NCI-H446 treated with DMSO at 0.1 percent for 48 hours (cell line): ENCODE measurements around the gene SLFN13.
"Not testable (repeated sequence)": the region's sequence is repeated elsewhere in the genome, so short reads cannot be mapped to it uniquely, and the experiment has no call there.

Experiments used
- DNase-seq: peaks from one replicate; lab custom pipeline; 2025; lab: John Stamatoyannopoulos, UW

Gene SLFN13

DNA sequence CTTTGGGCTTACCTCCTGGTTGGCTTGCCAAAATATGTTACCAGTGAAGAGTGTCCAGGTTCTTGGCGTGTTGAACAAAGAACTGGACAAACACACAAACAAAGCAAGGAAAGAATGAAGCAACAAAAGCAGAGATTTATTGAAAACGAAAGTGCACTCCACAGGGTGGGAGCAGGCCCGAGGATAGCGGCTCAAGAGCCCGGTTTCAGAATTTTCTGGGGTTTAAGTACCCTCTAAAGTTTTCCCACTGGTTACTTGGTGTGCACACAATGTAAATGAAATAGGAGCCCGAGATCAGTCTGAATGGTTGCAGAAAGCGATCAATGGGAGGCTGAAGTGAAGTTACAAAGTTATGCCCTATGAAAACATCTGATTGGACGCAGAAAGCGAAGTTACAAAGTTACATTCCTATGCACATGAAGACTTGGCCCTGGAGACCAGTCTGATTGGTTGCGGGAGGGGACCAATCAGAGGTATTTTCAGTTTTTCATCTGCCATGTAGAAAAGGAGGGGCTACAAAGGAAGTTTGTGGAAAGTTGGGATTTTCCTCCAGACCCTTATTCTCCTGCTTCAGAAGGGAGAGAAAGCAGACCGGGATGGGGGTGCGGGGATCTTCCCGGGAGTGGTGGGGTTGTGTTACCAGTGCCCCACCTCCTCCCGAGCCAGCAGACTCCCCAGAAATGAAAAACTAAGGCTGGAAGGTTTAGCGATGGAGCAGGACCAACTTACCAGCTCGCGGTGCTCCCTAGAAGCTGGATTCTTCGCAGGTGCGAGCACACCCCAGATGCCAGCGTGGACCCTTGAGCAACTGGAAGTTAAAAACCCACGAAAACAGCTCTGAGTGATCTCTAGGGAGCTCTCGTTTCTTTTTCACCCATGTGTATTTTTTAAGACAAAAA, 16.1 kb downstream of the SLFN13 start, which contains the start of gene SLFN12:
SLFN12 (minus strand) TSS at position 325 of the 899 bp plus-strand sequence. CDS start 9,472 bp downstream, outside the sequence.
- DNase-seq, result no peak

DNA sequence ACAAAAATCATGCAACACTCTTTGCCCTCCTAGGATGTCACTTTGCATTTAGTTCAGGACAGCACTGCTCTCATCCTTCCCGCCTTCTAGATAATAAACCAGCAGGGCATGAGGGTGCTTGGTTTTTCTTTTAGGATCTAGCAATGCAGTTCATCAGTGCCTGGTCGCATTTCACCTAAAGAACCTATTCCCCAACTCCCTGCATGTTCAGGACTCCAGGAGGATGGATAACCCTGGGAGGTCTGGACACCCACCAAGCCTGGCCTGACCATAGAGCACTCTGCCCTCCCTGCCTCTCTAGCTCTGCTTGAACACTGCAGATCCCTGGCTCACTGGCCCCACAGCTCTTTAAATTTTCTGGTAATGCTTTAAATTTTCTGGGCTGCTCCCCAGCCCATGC, 18.9 kb downstream of the SLFN13 start:
- no peak for DNase-seq

DNA sequence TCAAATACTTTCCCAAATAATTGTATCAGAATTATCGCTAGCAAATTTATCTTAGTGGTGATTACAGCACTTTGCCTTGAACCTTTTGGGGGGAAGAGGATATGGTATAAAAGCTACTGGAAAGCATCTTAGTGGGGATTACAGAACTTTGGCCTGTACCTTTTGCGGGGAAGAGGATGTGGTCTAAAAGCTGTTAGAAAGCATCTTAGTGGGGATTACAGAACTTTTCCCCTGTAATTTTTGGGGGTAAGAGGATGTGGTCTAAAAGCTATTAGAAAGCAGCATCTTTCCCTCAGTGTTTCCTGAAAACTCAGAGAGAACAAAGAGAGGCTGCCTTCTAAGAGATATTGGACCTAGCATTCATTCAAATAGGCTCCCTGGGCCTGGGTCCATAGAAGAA, 20.3 kb downstream of the SLFN13 start:
- DNase-seq, result no peak

DNA sequence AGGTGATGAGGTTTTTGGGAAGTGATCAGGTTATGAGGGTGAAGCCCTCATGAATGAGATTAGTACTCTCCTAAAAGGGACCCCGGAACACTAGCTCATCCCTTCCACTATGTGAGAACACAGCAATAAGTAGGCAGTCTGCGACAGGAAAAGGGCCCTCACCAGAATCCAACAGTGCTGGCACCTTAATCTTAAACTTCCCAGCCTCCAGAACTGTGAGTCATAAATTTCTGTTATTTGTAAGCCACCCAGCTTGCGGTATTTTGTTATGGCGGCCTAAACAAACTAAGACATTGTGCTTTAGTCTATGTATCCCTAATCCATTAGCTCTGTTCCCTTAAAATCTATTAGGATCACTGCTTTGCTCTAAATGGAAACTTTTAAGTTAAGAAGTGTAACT, 24.8 kb downstream of the SLFN13 start:
- DNase-seq, result no peak

DNA sequence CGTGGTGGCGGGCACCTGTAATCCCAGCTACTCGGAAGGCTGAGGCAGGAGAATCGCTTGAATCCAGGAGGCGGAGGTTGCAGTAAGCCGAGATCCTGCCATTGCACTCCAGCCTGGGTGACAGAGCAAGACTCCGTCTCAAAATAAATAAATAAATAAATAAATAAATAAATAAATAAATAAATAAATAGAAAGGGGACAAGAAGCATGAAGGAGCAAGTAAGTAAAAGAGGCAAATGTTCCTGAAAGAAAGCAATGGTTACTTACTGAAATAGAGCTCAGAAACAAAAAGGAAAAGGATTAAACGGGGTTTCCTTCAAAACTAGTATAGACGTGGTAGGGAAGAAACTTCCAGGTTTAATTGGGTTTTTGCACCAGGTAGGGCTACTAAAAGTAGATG, 27.5 kb downstream of the SLFN13 start:
- DNase-seq, result not testable (repeated sequence)

DNA sequence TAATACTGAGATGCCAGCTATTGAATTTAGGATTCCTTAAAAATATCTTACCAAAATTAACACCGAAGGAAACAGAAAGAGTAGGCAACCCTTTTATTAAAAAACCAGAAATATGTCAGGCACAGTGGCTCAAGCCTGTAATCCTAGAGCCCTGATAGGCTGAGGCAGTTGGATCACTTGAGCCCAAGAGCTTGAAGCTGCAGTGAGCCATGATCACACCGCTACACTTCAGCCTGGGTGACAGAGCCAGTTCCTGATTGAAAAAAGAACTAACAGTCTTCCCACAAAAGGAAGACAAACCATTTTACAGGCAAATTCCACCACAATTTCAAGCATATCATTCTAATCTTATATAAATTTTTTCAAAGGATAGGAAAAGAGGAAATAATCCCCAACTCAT, 31.9 kb downstream of the SLFN13 start:
- no peak for DNase-seq

DNA sequence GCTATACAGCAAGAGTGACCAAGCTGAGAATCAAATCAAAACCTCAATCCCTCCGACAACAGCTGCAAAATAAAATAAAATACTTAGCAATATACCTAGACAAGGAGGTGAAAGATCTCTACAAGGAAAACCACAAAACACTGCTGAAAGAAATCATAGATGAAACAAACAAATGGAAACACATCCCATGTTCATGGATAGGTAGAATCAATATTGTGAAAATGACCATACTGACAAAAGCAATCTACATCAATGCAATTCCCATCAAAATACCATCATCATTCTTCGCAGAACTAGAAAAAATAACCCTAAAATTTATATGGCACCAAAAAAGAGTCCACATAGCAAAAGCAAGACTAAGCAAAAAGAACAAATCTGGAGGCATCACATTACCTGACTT, 33.9 kb downstream of the SLFN13 start:
- DNase-seq, result not testable (repeated sequence)

DNA sequence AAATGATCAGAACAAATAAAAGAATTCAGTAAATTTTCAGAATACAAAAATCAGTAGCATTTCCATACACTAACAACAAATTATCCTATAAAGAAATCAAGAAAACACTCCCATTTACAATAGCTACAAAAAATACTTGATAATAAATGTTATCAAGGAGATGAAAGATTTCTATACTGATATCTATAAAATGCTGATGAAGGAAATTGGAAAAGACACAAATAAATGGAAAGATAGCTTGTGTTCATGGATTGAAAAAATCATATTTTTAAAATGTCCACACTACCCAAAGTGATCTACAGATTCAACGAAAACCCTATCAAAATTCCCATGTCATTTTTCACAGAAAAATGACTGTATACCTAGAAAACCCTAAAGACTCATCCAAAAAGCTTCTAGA, 34.3 kb downstream of the SLFN13 start:
- no peak for DNase-seq

DNA sequence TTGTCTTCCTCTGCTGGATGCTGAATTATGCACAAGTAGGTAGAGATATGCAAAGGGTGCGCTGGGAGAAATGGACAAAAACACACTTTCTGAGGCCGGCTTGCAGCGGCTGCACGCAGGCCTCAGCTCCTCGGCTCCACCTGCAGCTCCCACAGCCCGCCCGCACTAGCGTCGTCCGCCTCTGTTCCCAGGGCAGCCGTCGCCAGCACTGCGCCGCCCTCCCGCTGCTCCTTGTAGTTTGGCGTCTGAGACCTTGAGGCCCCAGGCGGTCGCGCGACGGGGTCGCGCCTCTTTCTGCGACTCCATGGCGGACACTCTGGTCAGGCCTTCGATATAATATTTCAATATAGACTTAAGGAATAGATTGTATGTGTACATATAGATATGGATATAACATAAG, 41.0 kb downstream of the SLFN13 start:
- no peak for DNase-seq

DNA sequence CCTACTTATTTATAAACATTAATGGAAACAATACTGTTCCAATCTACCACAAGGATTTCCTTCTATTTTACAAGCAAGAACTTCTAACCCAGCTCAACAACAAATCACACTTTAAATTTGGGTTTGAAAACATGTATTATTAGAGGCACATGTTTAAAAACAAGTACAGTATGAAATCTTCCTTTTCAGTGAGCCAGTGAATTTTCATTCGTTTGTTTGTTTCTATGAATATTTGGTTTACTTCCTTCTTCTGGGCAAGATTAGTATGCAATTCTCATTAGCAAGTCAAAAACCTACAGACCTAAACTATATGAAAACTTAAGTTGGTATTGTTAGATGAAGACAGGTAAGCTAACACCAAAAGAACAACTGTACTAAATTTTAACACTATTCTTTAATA, 42.0 kb downstream of the SLFN13 start:
- no peak for DNase-seq

DNA sequence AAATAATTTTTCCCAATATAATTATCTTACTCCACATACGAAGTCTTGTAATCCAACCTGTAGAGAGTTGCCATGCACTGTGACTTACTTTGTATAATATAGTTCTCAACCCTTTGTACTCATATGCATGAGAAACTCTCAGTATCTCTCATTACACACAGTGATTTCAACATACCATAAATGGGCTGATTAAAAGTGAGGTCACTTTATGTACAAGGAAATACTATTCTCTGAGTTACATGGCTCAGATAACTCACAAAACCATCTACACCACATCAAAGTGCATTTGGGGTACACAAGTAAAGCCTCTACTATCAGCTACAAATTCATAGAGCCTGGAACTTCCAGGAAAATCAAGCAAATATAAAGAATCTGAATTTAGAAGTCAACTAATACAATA, 44.2 kb downstream of the SLFN13 start:
- DNase-seq, result no peak

DNA sequence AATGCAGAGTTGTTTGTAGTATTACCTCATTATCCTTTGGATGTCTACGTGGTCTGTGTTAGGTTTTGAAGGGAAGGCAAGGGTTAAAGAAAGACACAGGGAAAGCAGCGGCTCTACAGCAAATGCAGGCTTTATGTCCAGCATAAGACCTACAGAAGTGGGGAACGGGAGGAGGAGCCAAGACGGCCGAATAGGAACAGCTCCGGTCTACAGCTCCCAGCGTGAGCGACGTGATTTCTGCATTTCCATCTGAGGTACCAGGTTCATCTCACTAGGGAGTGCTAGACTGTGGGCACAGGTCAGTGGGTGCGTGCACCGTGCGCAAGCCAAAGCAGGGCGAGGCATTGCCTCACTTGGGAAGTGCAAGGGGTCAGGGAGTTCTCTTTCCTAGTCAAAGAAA, 54.8 kb downstream of the SLFN13 start:
- not testable (repeated sequence) for DNase-seq

DNA sequence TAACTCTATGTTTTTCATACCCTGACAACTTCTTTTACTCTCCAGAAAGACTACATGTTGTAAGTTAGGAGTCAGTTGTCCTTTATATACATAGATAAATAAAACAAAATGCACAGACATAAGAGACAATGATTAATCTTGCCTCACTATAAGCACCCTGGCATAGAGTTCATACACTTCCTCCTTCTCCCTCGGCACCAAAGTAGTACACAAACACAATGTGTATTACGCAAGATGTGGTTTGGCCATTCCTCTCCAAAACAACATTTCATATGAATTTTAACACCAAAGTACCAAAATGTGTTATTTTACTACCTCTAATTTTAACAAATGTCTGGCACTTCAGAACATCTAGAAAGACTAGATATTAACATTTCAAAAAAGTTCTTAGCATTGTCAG, 57.9 kb downstream of the SLFN13 start:
- DNase-seq, result no peak

DNA sequence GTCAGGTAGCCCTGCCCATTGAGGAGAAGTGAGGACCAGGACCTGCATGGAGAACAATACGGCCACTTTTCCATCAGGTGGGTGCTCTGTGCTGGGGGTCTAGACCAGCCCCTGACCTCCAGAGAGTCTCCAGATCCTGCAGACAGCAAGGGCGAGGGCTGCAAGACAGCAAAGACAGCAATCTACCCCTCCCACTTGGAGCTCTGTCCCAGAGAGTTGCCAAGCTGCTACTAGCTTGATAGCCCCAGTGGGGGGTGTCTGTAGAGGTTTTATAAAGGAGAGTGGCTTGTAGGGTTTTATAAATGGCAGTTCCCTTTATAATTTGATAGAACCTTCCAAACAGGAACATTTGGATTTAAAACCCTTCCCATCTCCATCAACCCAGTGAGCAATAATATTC, 58.4 kb downstream of the SLFN13 start:
- no peak for DNase-seq

DNA sequence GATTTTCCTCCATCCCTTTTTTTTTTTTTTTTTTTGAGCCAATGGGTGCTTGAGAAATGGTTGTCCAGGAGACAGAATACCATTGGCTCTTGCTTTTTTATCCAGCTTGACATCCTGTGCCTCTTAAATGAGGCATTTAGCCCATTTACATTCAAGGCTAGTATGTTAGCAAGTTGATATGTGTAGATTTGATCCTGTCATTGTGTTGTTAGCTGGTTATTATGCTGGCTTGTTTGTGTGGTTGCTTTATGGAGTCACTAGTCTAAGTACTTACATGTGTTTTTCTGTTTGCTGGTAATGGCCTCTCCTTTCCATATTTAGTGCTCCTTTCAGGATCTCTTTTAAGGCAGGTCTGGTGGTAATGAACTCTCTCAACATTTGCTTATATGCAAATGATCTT, 61.1 kb downstream of the SLFN13 start:
- DNase-seq, result no peak
